ENCODE data around the gene HHEX.

The HHEX gene

GRCh38 chr10:92697663-92698511 lies 8.1 kb downstream of the HHEX start:
- peaks cover 7% of the 10 kb centered on the region for H3K4me1 ChIP-seq (ENCODE audit: insufficient read depth, low read length)
- no peak overlapping the region for H2AFZ ChIP-seq (ENCODE audit: low read depth, low read length)
- H3K36me3 ChIP-seq (ENCODE audit: insufficient read depth, low read length) = no peaks in the 10 kb centered on the region
- H3K4me3 ChIP-seq (ENCODE audit: low read length) = no peak overlapping the region
- H3K27me3 ChIP-seq (ENCODE audit: insufficient read depth, low read length) = peaks cover 68% of the 10 kb centered on the region
- H3K9me3 ChIP-seq (ENCODE audit: low read length) = peaks cover 2% of the 10 kb centered on the region

DNA sequence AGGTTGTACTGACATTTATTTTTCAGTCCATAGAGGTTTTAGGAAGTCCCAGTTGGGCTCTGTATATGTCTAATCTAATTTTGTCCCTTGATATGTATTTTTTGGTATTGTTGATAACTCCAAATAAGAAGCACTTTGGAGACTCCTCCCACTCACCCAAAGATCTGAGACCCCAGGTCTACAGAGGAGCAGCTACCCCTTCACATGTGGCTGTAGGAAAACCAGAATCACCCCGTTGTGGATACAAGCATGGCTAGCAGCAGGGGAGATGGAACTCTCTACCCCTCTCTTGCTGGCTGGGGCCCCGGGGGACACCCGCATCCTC lies 9.4 kb downstream of the HHEX start:
- peaks cover 55% of the 10 kb centered on the region for H3K27me3 ChIP-seq (ENCODE audit: insufficient read depth, low read length)

GRCh38 chr10:92699518-92700381 lies 10.0 kb downstream of the HHEX start:
- Histone ChIP-seq H3K27me3 (ENCODE audit: insufficient read depth, low read length) (peaks cover 49% of the 10 kb centered on the region), H3K4me1 (ENCODE audit: insufficient read depth, low read length) (peaks cover 7% of the 10 kb centered on the region), H3K9me3 (ENCODE audit: low read length) (peaks cover 2% of the 10 kb centered on the region), H3K36me3 (ENCODE audit: insufficient read depth, low read length) (no peaks in the 10 kb centered on the region), H3K4me3 (ENCODE audit: low read length) (peak overlapping the region; percentile 53), H2AFZ (ENCODE audit: low read depth, low read length) (peak overlapping the region; percentile 98)

More for the DNA sequence above, 9.4 kb downstream of the HHEX start:
- H2AFZ ChIP-seq (ENCODE audit: low read depth, low read length) = peak overlapping the region; percentile 98
- peaks cover 7% of the 10 kb centered on the region for H3K4me1 ChIP-seq (ENCODE audit: insufficient read depth, low read length)
- peak overlapping the region; percentile 53 for H3K4me3 ChIP-seq (ENCODE audit: low read length)
- no peaks in the 10 kb centered on the region for H3K36me3 ChIP-seq (ENCODE audit: insufficient read depth, low read length)
- H3K9me3 ChIP-seq (ENCODE audit: low read length) = peaks cover 2% of the 10 kb centered on the region

- Histone ChIP-seq H2AFZ (ENCODE audit: low read depth, low read length) (no peak overlapping the region), H3K27me3 (ENCODE audit: insufficient read depth, low read length) (peaks cover 25% of the 10 kb centered on the region), H3K9me3 (ENCODE audit: low read length) (peaks cover 2% of the 10 kb centered on the region), H3K36me3 (ENCODE audit: insufficient read depth, low read length) (no peaks in the 10 kb centered on the region), H3K4me3 (ENCODE audit: low read length) (no peak overlapping the region), H3K4me1 (ENCODE audit: insufficient read depth, low read length) (peaks cover 7% of the 10 kb centered on the region)
Observed at GRCh38 chr10:92702301-92702916, 12.7 kb downstream of the HHEX start.

- Histone ChIP-seq H3K36me3 (ENCODE audit: insufficient read depth, low read length) (no peaks in the 10 kb centered on the region), H3K4me1 (ENCODE audit: insufficient read depth, low read length) (no peaks in the 10 kb centered on the region), H3K9me3 (ENCODE audit: low read length) (peaks cover 13% of the 10 kb centered on the region), H3K27me3 (ENCODE audit: insufficient read depth, low read length) (no peaks in the 10 kb centered on the region), H2AFZ (ENCODE audit: low read depth, low read length) (no peak overlapping the region), H3K4me3 (ENCODE audit: low read length) (no peak overlapping the region)
Observed at GRCh38 chr10:92712016-92712889, 22.5 kb downstream of the HHEX start.

DNA sequence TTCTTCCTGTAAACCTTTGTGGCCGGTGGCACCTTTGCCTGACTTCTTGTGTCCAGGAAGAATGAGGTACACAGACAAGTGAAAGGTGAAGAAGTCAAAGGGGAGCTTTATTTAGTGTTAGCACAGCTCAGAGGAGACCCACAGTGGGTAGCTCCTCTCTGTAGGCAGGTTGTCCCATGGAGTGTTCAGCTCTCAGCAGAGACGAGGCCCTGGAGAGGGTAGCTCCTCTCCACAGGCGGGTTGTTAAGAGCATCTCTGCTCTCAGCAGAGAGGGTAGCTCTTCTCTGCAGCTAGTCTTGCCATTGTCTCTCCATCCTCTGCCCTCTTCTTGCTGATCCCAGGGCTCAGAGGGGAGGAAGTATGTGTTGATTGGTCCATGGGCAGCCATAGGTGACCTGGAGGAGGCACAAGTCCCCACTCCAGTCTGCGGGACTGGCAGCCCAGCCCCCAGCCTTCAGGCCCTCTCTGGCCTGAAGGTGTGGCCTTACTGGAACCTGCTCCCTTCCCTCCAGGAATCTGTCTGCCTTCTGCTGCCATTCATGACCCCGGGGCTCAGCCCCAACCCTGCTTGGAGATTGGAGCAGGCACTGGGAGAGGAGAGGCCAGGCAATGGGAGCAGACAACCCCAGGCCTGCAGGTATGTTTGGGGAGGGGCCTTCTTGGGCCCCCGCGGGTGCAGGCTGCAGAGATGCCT lies 24.5 kb downstream of the HHEX start:
- H3K4me1 ChIP-seq (ENCODE audit: insufficient read depth, low read length) = no peaks in the 10 kb centered on the region
- peaks cover 13% of the 10 kb centered on the region for H3K9me3 ChIP-seq (ENCODE audit: low read length)
- H2AFZ ChIP-seq (ENCODE audit: low read depth, low read length) = no peak overlapping the region
- no peak overlapping the region for H3K4me3 ChIP-seq (ENCODE audit: low read length)
- H3K36me3 ChIP-seq (ENCODE audit: insufficient read depth, low read length) = no peaks in the 10 kb centered on the region
- no peaks in the 10 kb centered on the region for H3K27me3 ChIP-seq (ENCODE audit: insufficient read depth, low read length)

- no peak overlapping the region for H3K4me3 ChIP-seq (ENCODE audit: low read length)
- H3K4me1 ChIP-seq (ENCODE audit: insufficient read depth, low read length) = no peaks in the 10 kb centered on the region
- H3K27me3 ChIP-seq (ENCODE audit: insufficient read depth, low read length) = no peaks in the 10 kb centered on the region
- no peak overlapping the region for H2AFZ ChIP-seq (ENCODE audit: low read depth, low read length)
- H3K36me3 ChIP-seq (ENCODE audit: insufficient read depth, low read length) = no peaks in the 10 kb centered on the region
- H3K9me3 ChIP-seq (ENCODE audit: low read length) = peaks cover 13% of the 10 kb centered on the region
Observed at GRCh38 chr10:92714872-92715271, 25.1 kb downstream of the HHEX start.

GRCh38 chr10:92719991-92720830 lies 30.5 kb downstream of the HHEX start:
- Histone ChIP-seq H3K27me3 (ENCODE audit: insufficient read depth, low read length) (no peaks in the 10 kb centered on the region), H3K36me3 (ENCODE audit: insufficient read depth, low read length) (no peaks in the 10 kb centered on the region), H3K4me1 (ENCODE audit: insufficient read depth, low read length) (no peaks in the 10 kb centered on the region), H3K4me3 (ENCODE audit: low read length) (no peak overlapping the region), H2AFZ (ENCODE audit: low read depth, low read length) (no peak overlapping the region), H3K9me3 (ENCODE audit: low read length) (peaks cover 3% of the 10 kb centered on the region)

DNA sequence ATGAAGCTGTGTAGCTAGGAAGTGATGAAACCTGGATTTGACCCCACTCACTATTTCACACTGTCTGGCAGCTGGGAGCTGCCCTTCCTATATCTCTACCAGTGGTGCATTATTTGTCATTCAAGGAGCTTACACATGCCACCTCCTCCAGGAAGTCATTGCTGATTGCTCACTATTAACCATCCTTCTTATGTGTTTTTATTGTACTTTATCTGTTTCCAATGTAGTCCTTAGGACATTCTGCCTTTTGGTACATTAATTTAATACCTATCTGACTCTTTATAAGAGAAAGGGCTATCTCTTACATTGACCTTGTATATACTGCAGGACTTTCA lies 31.0 kb downstream of the HHEX start:
- no peak overlapping the region for H3K4me3 ChIP-seq (ENCODE audit: low read length)

DNA sequence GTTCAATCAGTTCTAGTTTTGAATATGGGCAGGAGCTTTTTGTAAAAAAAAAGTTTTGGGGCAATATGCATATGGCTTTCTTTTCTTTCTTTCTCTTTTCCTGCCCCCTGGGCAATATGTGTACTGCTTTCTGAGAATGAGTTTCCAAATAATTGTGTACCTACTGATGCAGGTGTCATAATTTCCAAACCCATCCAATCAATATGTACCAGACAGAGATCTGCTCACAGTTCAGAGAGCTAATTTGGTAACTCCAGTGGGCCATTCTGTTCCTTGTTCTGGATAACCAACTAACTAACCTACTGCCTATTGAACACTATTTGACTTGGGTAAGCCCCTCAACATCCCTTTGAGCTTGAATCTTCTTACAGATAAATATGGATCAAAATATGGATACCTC lies 32.6 kb downstream of the HHEX start:
- Histone ChIP-seq H3K4me1 (ENCODE audit: insufficient read depth, low read length) (no peaks in the 10 kb centered on the region), H3K4me3 (ENCODE audit: low read length) (no peak overlapping the region), H2AFZ (ENCODE audit: low read depth, low read length) (no peak overlapping the region), H3K27me3 (ENCODE audit: insufficient read depth, low read length) (no peaks in the 10 kb centered on the region), H3K36me3 (ENCODE audit: insufficient read depth, low read length) (no peaks in the 10 kb centered on the region), H3K9me3 (ENCODE audit: low read length) (no peaks in the 10 kb centered on the region)

More for the DNA sequence above, 31.0 kb downstream of the HHEX start:
- no peaks in the 10 kb centered on the region for H3K27me3 ChIP-seq (ENCODE audit: insufficient read depth, low read length)
- no peaks in the 10 kb centered on the region for H3K36me3 ChIP-seq (ENCODE audit: insufficient read depth, low read length)
- peaks cover under 1% of the 10 kb centered on the region for H3K9me3 ChIP-seq (ENCODE audit: low read length)
- no peak overlapping the region for H2AFZ ChIP-seq (ENCODE audit: low read depth, low read length)
- no peaks in the 10 kb centered on the region for H3K4me1 ChIP-seq (ENCODE audit: insufficient read depth, low read length)

- Histone ChIP-seq H3K9me3 (ENCODE audit: low read length) (no peaks in the 10 kb centered on the region), H3K4me1 (ENCODE audit: insufficient read depth, low read length) (no peaks in the 10 kb centered on the region), H2AFZ (ENCODE audit: low read depth, low read length) (no peak overlapping the region), H3K36me3 (ENCODE audit: insufficient read depth, low read length) (no peaks in the 10 kb centered on the region), H3K4me3 (ENCODE audit: low read length) (no peak overlapping the region), H3K27me3 (ENCODE audit: insufficient read depth, low read length) (no peaks in the 10 kb centered on the region)
Observed at GRCh38 chr10:92727141-92727540, 37.4 kb downstream of the HHEX start.

All from neuron (in vitro differentiated cells).